Mesenchymal stem cell (in vitro differentiated cells and primary cell): ENCODE measurements around the gene FHIT.

Experiments used
- DNase-seq: peaks from one replicate; pipeline ENCODE4 v3.0.0-alpha.2; 2013
- H2AFZ ChIP-seq: one replicate; pipeline ENCODE4 v1.6.1; 2013; ENCODE audit warnings: low read depth, mild to moderate bottlenecking, control low read depth, inconsistent platforms, low read length, moderate library complexity
- H2AK5ac ChIP-seq: 2 replicates; pipeline ENCODE4 v1.6.1; 2013; ENCODE audit warnings: low read length, moderate library complexity, mild to moderate bottlenecking, inconsistent platforms; ENCODE audit not compliant: severe bottlenecking
- H2BK120ac ChIP-seq: one replicate; pipeline ENCODE4 v1.6.1; 2013; ENCODE audit warnings: low read depth, mild to moderate bottlenecking, inconsistent platforms, low read length, moderate library complexity
- H2BK12ac ChIP-seq, 2 experiments: one replicate each; pipeline ENCODE4 v1.6.1; 2013; ENCODE audit warnings: inconsistent platforms in 2 of 2, low read length in 2 of 2, mild to moderate bottlenecking in 2 of 2, moderate library complexity in 2 of 2, control low read depth in 1 of 2
- H2BK15ac ChIP-seq: one replicate; pipeline ENCODE4 v1.6.1; 2013; ENCODE audit warnings: mild to moderate bottlenecking, low read depth, inconsistent platforms; ENCODE audit not compliant: poor library complexity, severe bottlenecking
- H2BK5ac ChIP-seq: 2 replicates; pipeline ENCODE4 v1.6.1; 2013; ENCODE audit warnings: low read depth, mild to moderate bottlenecking, low read length, control low read depth, inconsistent platforms; ENCODE audit not compliant: poor library complexity, severe bottlenecking
- H3K14ac ChIP-seq, 2 experiments: one replicate each; pipeline ENCODE4 v1.6.1; 2013; ENCODE audit warnings: inconsistent platforms in 2 of 2, low read length in 2 of 2, control low read depth in 1 of 2, mild to moderate bottlenecking in 1 of 2, moderate library complexity in 1 of 2
- H3K18ac ChIP-seq, 2 experiments: one replicate each; pipeline ENCODE4 v1.6.1; 2013; ENCODE audit warnings: inconsistent platforms in 2 of 2, low read length in 2 of 2, control low read depth in 1 of 2, low read depth in 1 of 2, mild to moderate bottlenecking in 1 of 2
- H3K23ac ChIP-seq, 2 experiments: one replicate each; pipeline ENCODE4 v1.6.1; 2013; ENCODE audit warnings: inconsistent platforms in 2 of 2, low read length in 2 of 2, mild to moderate bottlenecking in 2 of 2, moderate library complexity in 2 of 2, control low read depth in 1 of 2
- H3K27ac ChIP-seq: 2 replicates; pipeline ENCODE4 v1.5.1; 2013; ENCODE audit warnings: mild to moderate bottlenecking, moderate library complexity, low read length, control low read depth, inconsistent platforms; ENCODE audit not compliant: poor library complexity, severe bottlenecking
- H3K27me3 ChIP-seq, 2 experiments: 2 replicates each; pipeline versions ENCODE4 v1.6.1 to v1.7.0; 2013; ENCODE audit warnings: low read length in 2 of 2, mild to moderate bottlenecking in 2 of 2, moderate library complexity in 2 of 2, control low read depth in 1 of 2, inconsistent platforms in 1 of 2; ENCODE audit not compliant: control insufficient read depth in 1 of 2, insufficient read depth in 1 of 2
- H3K36me3 ChIP-seq, 2 experiments: 2 replicates each; pipeline versions ENCODE4 v1.6.1 to v1.7.0; 2013; ENCODE audit warnings: low read length in 2 of 2, control low read depth in 1 of 2, inconsistent platforms in 1 of 2, low read depth in 1 of 2, mild to moderate bottlenecking in 1 of 2; ENCODE audit not compliant: insufficient read depth in 2 of 2, control insufficient read depth in 1 of 2
- H3K4ac ChIP-seq, 2 experiments: one replicate each; pipeline ENCODE4 v1.6.1; 2013; ENCODE audit warnings: inconsistent platforms in 2 of 2, low read length in 2 of 2, mild to moderate bottlenecking in 2 of 2, moderate library complexity in 2 of 2, control low read depth in 1 of 2, low read depth in 1 of 2
- H3K4me1 ChIP-seq: 2 replicates; pipeline ENCODE4 v1.6.1; 2013; ENCODE audit warnings: low read depth, low read length, control low read depth; ENCODE audit not compliant: control insufficient read depth, insufficient read depth
- H3K4me2 ChIP-seq: 2 replicates; pipeline ENCODE4 v1.6.1; 2013; ENCODE audit warnings: low read length, mild to moderate bottlenecking, inconsistent platforms; ENCODE audit not compliant: poor library complexity, severe bottlenecking
- H3K4me3 ChIP-seq, 2 experiments: 2 replicates each; pipeline versions ENCODE4 v1.5.1 to v1.7.0; 2013; ENCODE audit warnings: low read length in 2 of 2, mild to moderate bottlenecking in 2 of 2, control low read depth in 1 of 2, low read depth in 1 of 2; ENCODE audit not compliant: insufficient read depth in 1 of 2
- H3K79me1 ChIP-seq: replicated peaks from 2 replicates; pipeline ENCODE4 v1.6.1; 2013; ENCODE audit warnings: mild to moderate bottlenecking, control low read depth, low read length, inconsistent platforms; ENCODE audit not compliant: poor library complexity, severe bottlenecking
- H3K9ac ChIP-seq: 2 replicates; pipeline ENCODE4 v1.7.0; 2013; ENCODE audit warnings: mild to moderate bottlenecking, low read length, moderate library complexity
- H3K9me3 ChIP-seq: 2 replicates; pipeline ENCODE4 v1.7.0; 2013; ENCODE audit warnings: mild to moderate bottlenecking, low read length; ENCODE audit not compliant: control insufficient read depth
- H4K8ac ChIP-seq: one replicate; pipeline ENCODE4 v1.6.1; 2013; ENCODE audit warnings: inconsistent platforms, mild to moderate bottlenecking, low read length, moderate library complexity
- H4K91ac ChIP-seq: one replicate; pipeline ENCODE4 v1.6.1; 2013; ENCODE audit warnings: mild to moderate bottlenecking, low read length, inconsistent platforms
- WGBS: methylation state at CpG from one replicate; pipeline ENCODE4 v1.1.7; 2013; ENCODE audit warnings: mixed read lengths; 5-methylcytosine and 5-hydroxymethylcytosine counted together

FHIT gene

GRCh38 chr3:60269377-60269776, 981.9 kb downstream of the FHIT start:
- H3K23ac ChIP-seq = no peak overlapping the region
- no peak overlapping the region for H2AFZ ChIP-seq
- H4K91ac ChIP-seq = no peak overlapping the region
- H3K9ac ChIP-seq = no peak overlapping the region
- no peaks in the 10 kb centered on the region for H3K36me3 ChIP-seq
- H2BK120ac ChIP-seq = no peak overlapping the region
- DNase-seq = no peak
- no peak overlapping the region for H2BK5ac ChIP-seq
- no peaks in the 10 kb centered on the region for H3K4me1 ChIP-seq
- no peaks in the 10 kb centered on the region for H3K27me3 ChIP-seq
- no peak overlapping the region for H3K27ac ChIP-seq
- H2BK15ac ChIP-seq = no peak overlapping the region
- H3K4me3 ChIP-seq = no peak overlapping the region
- no peak overlapping the region for H3K4ac ChIP-seq
- H3K18ac ChIP-seq = no peak overlapping the region
- no peak overlapping the region for H2BK12ac ChIP-seq
- H2AK5ac ChIP-seq = no peak overlapping the region
- H3K79me1 ChIP-seq = no peaks in the 10 kb centered on the region
- H3K9me3 ChIP-seq = no peaks in the 10 kb centered on the region
- H4K8ac ChIP-seq = no peak overlapping the region
- no peak overlapping the region for H3K4me2 ChIP-seq
- no peak overlapping the region for H3K14ac ChIP-seq
- WGBS = no CpG with 5 or more reads among the region's 1 CpG

GRCh38 chr3:60268123-60268522, 983.1 kb downstream of the FHIT start:
- Histone ChIP-seq H2BK12ac (no peak overlapping the region), H3K14ac (no peak overlapping the region), H3K27ac (no peak overlapping the region), H4K91ac (no peak overlapping the region), H2AK5ac (no peak overlapping the region), H3K4me2 (no peak overlapping the region), H2BK15ac (no peak overlapping the region), H3K36me3 (no peaks in the 10 kb centered on the region), H2BK5ac (no peak overlapping the region), H4K8ac (no peak overlapping the region), H3K23ac (no peak overlapping the region), H3K9ac (no peak overlapping the region), H3K4me1 (no peaks in the 10 kb centered on the region), H3K18ac (no peak overlapping the region), H2BK120ac (no peak overlapping the region), H3K4me3 (no peak overlapping the region), H3K79me1 (no peaks in the 10 kb centered on the region), H3K4ac (no peak overlapping the region), H2AFZ (no peak overlapping the region), H3K9me3 (no peaks in the 10 kb centered on the region), H3K27me3 (no peaks in the 10 kb centered on the region)
- WGBS = no CpG with 5 or more reads among the region's 2 CpGs
- DNase-seq = no peak

GRCh38 chr3:60266444-60266843, 984.8 kb downstream of the FHIT start:
- H3K4me3 ChIP-seq = no peak overlapping the region

GRCh38 chr3:60263191-60263590, 988.1 kb downstream of the FHIT start:
- Histone ChIP-seq H2BK15ac (no peak overlapping the region), H3K18ac (no peak overlapping the region), H2AK5ac (no peak overlapping the region), H4K8ac (no peak overlapping the region), H3K4me1 (no peaks in the 10 kb centered on the region), H2BK5ac (no peak overlapping the region), H3K14ac (no peak overlapping the region), H3K4me2 (no peak overlapping the region), H3K27ac (no peak overlapping the region), H3K9ac (no peak overlapping the region), H3K9me3 (no peaks in the 10 kb centered on the region), H4K91ac (no peak overlapping the region), H3K36me3 (no peaks in the 10 kb centered on the region), H2BK12ac (no peak overlapping the region), H3K4me3 (no peak overlapping the region), H3K4ac (no peak overlapping the region), H3K79me1 (no peaks in the 10 kb centered on the region), H2AFZ (no peak overlapping the region), H3K23ac (no peak overlapping the region), H3K27me3 (no peaks in the 10 kb centered on the region), H2BK120ac (no peak overlapping the region)
- no peak for DNase-seq

More at GRCh38 chr3:60266444-60266843, 984.8 kb downstream of the FHIT start:
- Histone ChIP-seq H3K4me1 (no peaks in the 10 kb centered on the region), H3K27ac (no peak overlapping the region), H2BK15ac (no peak overlapping the region), H2AFZ (no peak overlapping the region), H3K36me3 (no peaks in the 10 kb centered on the region), H4K91ac (no peak overlapping the region), H4K8ac (no peak overlapping the region), H3K4me2 (no peak overlapping the region), H3K9ac (no peak overlapping the region), H3K14ac (no peak overlapping the region), H3K4ac (no peak overlapping the region), H3K9me3 (no peaks in the 10 kb centered on the region), H3K27me3 (no peaks in the 10 kb centered on the region), H3K23ac (no peak overlapping the region), H2AK5ac (no peak overlapping the region), H2BK120ac (no peak overlapping the region), H2BK12ac (no peak overlapping the region), H3K18ac (no peak overlapping the region), H2BK5ac (no peak overlapping the region), H3K79me1 (no peaks in the 10 kb centered on the region)
- no CpG with 5 or more reads among the region's 2 CpGs for WGBS
- DNase-seq = no peak
